GM18868 (cell line): ENCODE data around the gene ANKRD28.
A peak's percentile ranks its signal among the peaks of the same experiment; 100 is the strongest.
"Not testable (repeated sequence)": the region's sequence is repeated elsewhere in the genome, so short reads cannot be mapped to it uniquely, and the experiment has no call there.

Experiments used
- ATAC-seq: cut with Tn5 transposase; IDR thresholded peaks from one replicate; pipeline ENCODE4 v1.9.1; 2021; ENCODE audit warnings: mild to moderate bottlenecking, moderate library complexity; ENCODE audit not compliant: unreplicated experiment

Gene ANKRD28

GRCh38 chr3:15638891-15639262, 158.9 kb downstream of the ANKRD28 start:
- ATAC-seq = peak; percentile 78

GRCh38 chr3:15638193-15638890, 159.4 kb downstream of the ANKRD28 start:
- ATAC-seq = peak; percentile 8

- no peak for ATAC-seq
Measured at GRCh38 chr3:15637131-15637951, 160.4 kb downstream of the ANKRD28 start.

- no peak for ATAC-seq
Measured at GRCh38 chr3:15636028-15636709, 161.6 kb downstream of the ANKRD28 start.

GRCh38 chr3:15635121-15635661, 162.6 kb downstream of the ANKRD28 start:
- ATAC-seq = no peak

GRCh38 chr3:15634671-15635070, 163.1 kb downstream of the ANKRD28 start:
- no peak for ATAC-seq

GRCh38 chr3:15633766-15634598, 163.8 kb downstream of the ANKRD28 start:
- no peak for ATAC-seq

- no peak for ATAC-seq
Measured at GRCh38 chr3:15633159-15633558, 164.6 kb downstream of the ANKRD28 start.

GRCh38 chr3:15632212-15632580, 165.6 kb downstream of the ANKRD28 start:
- ATAC-seq = no peak

GRCh38 chr3:15631426-15632211, 166.2 kb downstream of the ANKRD28 start:
- ATAC-seq = no peak

- ATAC-seq = peak; percentile 64
Measured at GRCh38 chr3:15630646-15631350, 167.0 kb downstream of the ANKRD28 start.

- ATAC-seq = peak; percentile 97
Measured at GRCh38 chr3:15629860-15630597, 167.8 kb downstream of the ANKRD28 start.

- no peak for ATAC-seq
Measured at GRCh38 chr3:15628967-15629366, 168.8 kb downstream of the ANKRD28 start.

GRCh38 chr3:15623535-15624440, 174.0 kb downstream of the ANKRD28 start:
- ATAC-seq = no peak

GRCh38 chr3:15619659-15620464, 177.9 kb downstream of the ANKRD28 start:
- ATAC-seq = not testable (repeated sequence)
